WTC11 (cell line): ENCODE results near the gene TUBB1. TPM values are rescaled to one million over a fixed set of nuclear protein-coding genes. Genes with fewer than 3 reads are reported as not detected.

Experiments used
- ATAC-seq: fragments of 200-7000 bp; cut with Tn5 transposase; 2 replicates; pipeline ENCODE4 v1.10.0; 2021; ENCODE audit warnings: mild to moderate bottlenecking, moderate library complexity
- CTCF ChIA-PET: fragments of 300-600 bp; sonication (Branson Sonifier 250); formaldehyde crosslinking; loops from one replicate; lab custom pipeline; 2021; ENCODE audit warnings: antibody characterized with exemption; lab: Charles Lee
- POLR2A ChIA-PET: fragments of 350-600 bp; sonication (Branson Sonifier 250); formaldehyde crosslinking; loops from one replicate; lab custom pipeline; 2021; ENCODE audit warnings: antibody characterized with exemption; lab: Charles Lee
- DNase-seq: peaks from one replicate; pipeline ENCODE4 v3.0.0; 2021; ENCODE audit warnings: low spot score
- H3K27ac Mint-ChIP-seq: 2 replicates; pipeline ENCODE4 v1.8.0; 2021; ENCODE audit warnings: mixed read lengths
- H3K27me3 Mint-ChIP-seq: 2 replicates; pipeline ENCODE4 v1.8.0; 2021; ENCODE audit warnings: low read depth, mild to moderate bottlenecking, moderate library complexity, mixed read lengths
- H3K36me3 Mint-ChIP-seq: 2 replicates; pipeline ENCODE4 v1.8.0; 2021; ENCODE audit warnings: mixed read lengths
- H3K4me1 Mint-ChIP-seq: 2 replicates; pipeline ENCODE4 v1.8.0; 2022; ENCODE audit warnings: mixed read lengths
- H3K4me3 Mint-ChIP-seq: 2 replicates; pipeline ENCODE4 v1.8.0; 2021; ENCODE audit warnings: mild to moderate bottlenecking, moderate library complexity, mixed read lengths
- H3K9me3 Mint-ChIP-seq: 2 replicates; pipeline ENCODE4 v1.8.0; 2021; ENCODE audit warnings: mixed read lengths
- AR ChIP-seq: fragments of 250-450 bp; sonication (Bioruptor Pico); IDR thresholded peaks from 2 replicates; pipeline ENCODE4 v1.9.0; 2021; ENCODE audit warnings: mild to moderate bottlenecking
- ATF6 ChIP-seq: sonication (generic); formaldehyde crosslinking; IDR thresholded peaks from 2 replicates; pipeline ENCODE4 v1.8.1; 2023; ENCODE audit warnings: mild to moderate bottlenecking, missing genetic modification reagents
- E2F5 ChIP-seq: sonication (generic); formaldehyde crosslinking; IDR thresholded peaks from 2 replicates; pipeline ENCODE4 v1.8.1; 2022; ENCODE audit warnings: mild to moderate bottlenecking, moderate library complexity, missing genetic modification reagents
- FOXJ3 ChIP-seq: sonication (generic); formaldehyde crosslinking; IDR thresholded peaks from 2 replicates; pipeline ENCODE4 v1.9.0; 2021; ENCODE audit warnings: missing genetic modification reagents, mild to moderate bottlenecking, borderline replicate concordance
- FOXK1 ChIP-seq: sonication (generic); formaldehyde crosslinking; IDR thresholded peaks from 2 replicates; pipeline ENCODE4 v1.8.0; 2022; ENCODE audit warnings: mild to moderate bottlenecking, moderate library complexity, missing genetic modification reagents
- NFYB ChIP-seq: sonication (generic); formaldehyde crosslinking; conservative IDR thresholded peaks from 2 replicates; pipeline ENCODE4 v1.8.0; 2022; ENCODE audit warnings: low read depth, missing genetic modification reagents
- PRRX2 ChIP-seq: fragments of 250-450 bp; sonication (Bioruptor Pico); IDR thresholded peaks from 2 replicates; pipeline ENCODE4 v1.8.0; 2021; ENCODE audit warnings: mild to moderate bottlenecking
- SP1 ChIP-seq: sonication (generic); formaldehyde crosslinking; conservative IDR thresholded peaks from 2 replicates; pipeline ENCODE4 v1.8.1; 2022; ENCODE audit warnings: missing genetic modification reagents
- TEAD4 ChIP-seq: sonication (generic); formaldehyde crosslinking; IDR thresholded peaks from 2 replicates; pipeline ENCODE4 v1.8.0; 2022; ENCODE audit warnings: mild to moderate bottlenecking, missing genetic modification reagents
- total RNA-seq: library from RNA; stranded (reverse); gene quantifications from 3 replicates; pipeline ENCODE4 v1.2.3, GENCODE V29; 2021
- TF ChIP-seq, protein P1 (sequence below): sonication (generic); formaldehyde crosslinking; IDR thresholded peaks from 2 replicates; pipeline ENCODE4 v1.8.0; 2023; ENCODE audit warnings: missing genetic modification reagents, mild to moderate bottlenecking, borderline replicate concordance
- TF ChIP-seq, protein P2 (sequence below): sonication (generic); formaldehyde crosslinking; IDR thresholded peaks from 2 replicates; pipeline ENCODE4 v1.8.0; 2022; ENCODE audit warnings: mild to moderate bottlenecking, missing genetic modification reagents
- TF ChIP-seq, protein P3 (sequence below): sonication (generic); formaldehyde crosslinking; IDR thresholded peaks from 2 replicates; pipeline ENCODE4 v1.8.1; 2022; ENCODE audit warnings: mild to moderate bottlenecking, missing genetic modification reagents, moderate library complexity, borderline replicate concordance

TUBB1 gene
- total RNA-seq, 1 experiment from 2014 or later, result not detected

DNA sequence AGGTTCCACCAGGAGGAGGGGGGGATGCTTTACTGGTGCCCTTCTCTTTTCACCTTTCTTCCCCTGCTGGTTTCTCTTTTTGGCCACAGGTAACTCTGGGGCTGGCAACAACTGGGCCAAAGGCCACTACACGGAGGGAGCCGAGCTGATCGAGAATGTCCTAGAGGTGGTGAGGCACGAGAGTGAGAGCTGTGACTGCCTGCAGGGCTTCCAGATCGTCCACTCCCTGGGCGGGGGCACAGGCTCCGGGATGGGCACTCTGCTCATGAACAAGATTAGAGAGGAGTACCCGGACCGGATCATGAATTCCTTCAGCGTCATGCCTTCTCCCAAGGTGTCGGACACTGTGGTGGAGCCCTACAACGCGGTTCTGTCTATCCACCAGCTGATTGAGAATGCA, 4.4 kb downstream of the TUBB1 start:
- ChIA-PET POLR2A (interaction anchor here (0.5 to 1.6 kb wide), 2 partner anchors 8 to 29 kb away, joined by 4 read pairs; partner anchors contain the start of gene ATP5F1E), CTCF (interaction anchor here (0.6 to 1.0 kb wide), 3 partner anchors 184 to 542 kb away, joined by 3 read pairs; no protein-coding TSS in a partner anchor)
- H3K27me3 Mint-ChIP-seq, result peaks cover 51% of the 10 kb centered on the region
- TF ChIP-seq NFYB (CRISPR knock-in tag) (no peak), AR (no peak), E2F5 (no peak), FOXJ3 (CRISPR knock-in tag) (no peak), SP1 (CRISPR knock-in tag) (no peak), FOXK1 (CRISPR knock-in tag) (no peak)
- TF ChIP-seq, protein P1, sequence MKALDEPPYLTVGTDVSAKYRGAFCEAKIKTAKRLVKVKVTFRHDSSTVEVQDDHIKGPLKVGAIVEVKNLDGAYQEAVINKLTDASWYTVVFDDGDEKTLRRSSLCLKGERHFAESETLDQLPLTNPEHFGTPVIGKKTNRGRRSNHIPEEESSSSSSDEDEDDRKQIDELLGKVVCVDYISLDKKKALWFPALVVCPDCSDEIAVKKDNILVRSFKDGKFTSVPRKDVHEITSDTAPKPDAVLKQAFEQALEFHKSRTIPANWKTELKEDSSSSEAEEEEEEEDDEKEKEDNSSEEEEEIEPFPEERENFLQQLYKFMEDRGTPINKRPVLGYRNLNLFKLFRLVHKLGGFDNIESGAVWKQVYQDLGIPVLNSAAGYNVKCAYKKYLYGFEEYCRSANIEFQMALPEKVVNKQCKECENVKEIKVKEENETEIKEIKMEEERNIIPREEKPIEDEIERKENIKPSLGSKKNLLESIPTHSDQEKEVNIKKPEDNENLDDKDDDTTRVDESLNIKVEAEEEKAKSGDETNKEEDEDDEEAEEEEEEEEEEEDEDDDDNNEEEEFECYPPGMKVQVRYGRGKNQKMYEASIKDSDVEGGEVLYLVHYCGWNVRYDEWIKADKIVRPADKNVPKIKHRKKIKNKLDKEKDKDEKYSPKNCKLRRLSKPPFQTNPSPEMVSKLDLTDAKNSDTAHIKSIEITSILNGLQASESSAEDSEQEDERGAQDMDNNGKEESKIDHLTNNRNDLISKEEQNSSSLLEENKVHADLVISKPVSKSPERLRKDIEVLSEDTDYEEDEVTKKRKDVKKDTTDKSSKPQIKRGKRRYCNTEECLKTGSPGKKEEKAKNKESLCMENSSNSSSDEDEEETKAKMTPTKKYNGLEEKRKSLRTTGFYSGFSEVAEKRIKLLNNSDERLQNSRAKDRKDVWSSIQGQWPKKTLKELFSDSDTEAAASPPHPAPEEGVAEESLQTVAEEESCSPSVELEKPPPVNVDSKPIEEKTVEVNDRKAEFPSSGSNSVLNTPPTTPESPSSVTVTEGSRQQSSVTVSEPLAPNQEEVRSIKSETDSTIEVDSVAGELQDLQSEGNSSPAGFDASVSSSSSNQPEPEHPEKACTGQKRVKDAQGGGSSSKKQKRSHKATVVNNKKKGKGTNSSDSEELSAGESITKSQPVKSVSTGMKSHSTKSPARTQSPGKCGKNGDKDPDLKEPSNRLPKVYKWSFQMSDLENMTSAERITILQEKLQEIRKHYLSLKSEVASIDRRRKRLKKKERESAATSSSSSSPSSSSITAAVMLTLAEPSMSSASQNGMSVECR (CRISPR knock-in tag), result no peak
- TF ChIP-seq, protein P2, sequence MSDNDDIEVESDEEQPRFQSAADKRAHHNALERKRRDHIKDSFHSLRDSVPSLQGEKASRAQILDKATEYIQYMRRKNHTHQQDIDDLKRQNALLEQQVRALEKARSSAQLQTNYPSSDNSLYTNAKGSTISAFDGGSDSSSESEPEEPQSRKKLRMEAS (CRISPR knock-in tag), result no peak
- H3K9me3 Mint-ChIP-seq, result no peaks in the 10 kb centered on the region
- no peak overlapping the region for H3K27ac Mint-ChIP-seq
- peaks cover 20% of the 10 kb centered on the region for H3K4me1 Mint-ChIP-seq
- no peak for ATAC-seq
- H3K4me3 Mint-ChIP-seq, result no peak overlapping the region
- peaks cover 49% of the 10 kb centered on the region for H3K36me3 Mint-ChIP-seq
- DNase-seq, result no peak

GRCh38 chr20:59024111-59024530, 4.9 kb downstream of the TUBB1 start:
- Mint-ChIP-seq H3K36me3 (peaks cover 54% of the 10 kb centered on the region), H3K9me3 (no peaks in the 10 kb centered on the region), H3K4me3 (no peak overlapping the region), H3K4me1 (peaks cover 25% of the 10 kb centered on the region), H3K27ac (no peak overlapping the region), H3K27me3 (peaks cover 56% of the 10 kb centered on the region)
- ChIA-PET CTCF (no interaction called here), POLR2A (interaction anchor here (0.5 kb wide), 1 partner anchor 30 kb away, joined by 4 read pairs; no protein-coding TSS in a partner anchor)
- TF ChIP-seq, protein P3, sequence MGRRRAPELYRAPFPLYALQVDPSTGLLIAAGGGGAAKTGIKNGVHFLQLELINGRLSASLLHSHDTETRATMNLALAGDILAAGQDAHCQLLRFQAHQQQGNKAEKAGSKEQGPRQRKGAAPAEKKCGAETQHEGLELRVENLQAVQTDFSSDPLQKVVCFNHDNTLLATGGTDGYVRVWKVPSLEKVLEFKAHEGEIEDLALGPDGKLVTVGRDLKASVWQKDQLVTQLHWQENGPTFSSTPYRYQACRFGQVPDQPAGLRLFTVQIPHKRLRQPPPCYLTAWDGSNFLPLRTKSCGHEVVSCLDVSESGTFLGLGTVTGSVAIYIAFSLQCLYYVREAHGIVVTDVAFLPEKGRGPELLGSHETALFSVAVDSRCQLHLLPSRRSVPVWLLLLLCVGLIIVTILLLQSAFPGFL (CRISPR knock-in tag), result no peak
- TF ChIP-seq TEAD4 (CRISPR knock-in tag) (no peak), PRRX2 (CRISPR knock-in tag) (no peak), ATF6 (CRISPR knock-in tag) (no peak)
- DNase-seq (no peak), ATAC-seq (no peak)
